Measurements from ENCODE around the gene HDAC9. TPM values are rescaled to one million over a fixed set of nuclear protein-coding genes. Genes with fewer than 3 reads are reported as not detected.

HDAC9 gene
- total RNA-seq, 1 experiment from 2014 or later = 17.1 TPM

DNA sequence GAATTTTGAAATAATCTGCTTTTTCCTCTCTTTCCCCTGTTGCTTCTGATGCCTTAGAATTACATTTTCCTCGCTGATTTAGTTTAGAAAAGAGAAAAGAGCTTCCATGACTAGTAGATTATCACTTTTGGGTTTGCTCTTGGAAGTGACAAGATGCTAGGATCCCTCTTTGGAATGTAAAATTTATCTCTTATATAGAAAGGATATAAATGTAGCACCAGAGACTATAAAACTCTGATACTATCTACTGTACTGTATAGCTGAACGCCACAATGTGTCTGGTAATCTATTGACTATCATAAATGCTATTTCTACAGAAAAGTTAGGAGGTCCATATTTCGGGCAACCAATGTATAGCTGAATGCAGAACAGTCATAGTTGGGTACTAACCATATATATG is 1.1 kb upstream of the HDAC9 start:
- TF ChIP-seq, protein P1, sequence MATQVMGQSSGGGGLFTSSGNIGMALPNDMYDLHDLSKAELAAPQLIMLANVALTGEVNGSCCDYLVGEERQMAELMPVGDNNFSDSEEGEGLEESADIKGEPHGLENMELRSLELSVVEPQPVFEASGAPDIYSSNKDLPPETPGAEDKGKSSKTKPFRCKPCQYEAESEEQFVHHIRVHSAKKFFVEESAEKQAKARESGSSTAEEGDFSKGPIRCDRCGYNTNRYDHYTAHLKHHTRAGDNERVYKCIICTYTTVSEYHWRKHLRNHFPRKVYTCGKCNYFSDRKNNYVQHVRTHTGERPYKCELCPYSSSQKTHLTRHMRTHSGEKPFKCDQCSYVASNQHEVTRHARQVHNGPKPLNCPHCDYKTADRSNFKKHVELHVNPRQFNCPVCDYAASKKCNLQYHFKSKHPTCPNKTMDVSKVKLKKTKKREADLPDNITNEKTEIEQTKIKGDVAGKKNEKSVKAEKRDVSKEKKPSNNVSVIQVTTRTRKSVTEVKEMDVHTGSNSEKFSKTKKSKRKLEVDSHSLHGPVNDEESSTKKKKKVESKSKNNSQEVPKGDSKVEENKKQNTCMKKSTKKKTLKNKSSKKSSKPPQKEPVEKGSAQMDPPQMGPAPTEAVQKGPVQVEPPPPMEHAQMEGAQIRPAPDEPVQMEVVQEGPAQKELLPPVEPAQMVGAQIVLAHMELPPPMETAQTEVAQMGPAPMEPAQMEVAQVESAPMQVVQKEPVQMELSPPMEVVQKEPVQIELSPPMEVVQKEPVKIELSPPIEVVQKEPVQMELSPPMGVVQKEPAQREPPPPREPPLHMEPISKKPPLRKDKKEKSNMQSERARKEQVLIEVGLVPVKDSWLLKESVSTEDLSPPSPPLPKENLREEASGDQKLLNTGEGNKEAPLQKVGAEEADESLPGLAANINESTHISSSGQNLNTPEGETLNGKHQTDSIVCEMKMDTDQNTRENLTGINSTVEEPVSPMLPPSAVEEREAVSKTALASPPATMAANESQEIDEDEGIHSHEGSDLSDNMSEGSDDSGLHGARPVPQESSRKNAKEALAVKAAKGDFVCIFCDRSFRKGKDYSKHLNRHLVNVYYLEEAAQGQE (IDR thresholded peaks at IDR 0.05; ENCODE audit: insufficient read depth in 1 of 2, low read depth in 2 of 2, low read length in 1 of 2) = no peak
- TF ChIP-seq POLR2AphosphoS5 (IDR thresholded peaks at IDR 0.05; ENCODE audit: low read depth, low read length) (no peak), SIN3A (IDR thresholded peaks at IDR 0.05; ENCODE audit: borderline replicate concordance, insufficient read depth, low read depth, low read length) (no peak), CTCF (IDR thresholded peaks at IDR 0.05) (no peak), TCF7L2 (IDR thresholded peaks at IDR 0.05; ENCODE audit: low read depth, low read length) (no peak)
- Histone ChIP-seq H3K9me3 (ENCODE audit: control insufficient read depth, insufficient read depth, low read depth, low read length) (no peaks in the 10 kb centered on the region), H3K4me1 (ENCODE audit: control insufficient read depth, insufficient read depth, low read length) (peaks cover 29% of the 10 kb centered on the region), H3K36me3 (ENCODE audit: control insufficient read depth, insufficient read depth, low read length) (no peaks in the 10 kb centered on the region), H3K27ac (ENCODE audit: low read length) (peak overlapping the region; percentile 67), H3K4me3 (ENCODE audit: low read depth in 2 of 2, low read length in 2 of 2) (no peak overlapping the region), H3K27me3 (ENCODE audit: control insufficient read depth, insufficient read depth, low read length) (no peaks in the 10 kb centered on the region)
- BruUV-seq (replicated peaks) = no TSS peak
- DNase-seq (ENCODE audit: low read depth, low spot score) (no peak), ATAC-seq (no peak)
- in situ Hi-C loops (cut with HindIII; ENCODE audit: low pct_unique_long_range_greater_than_20kb, low sequenced_read_pairs) = no loop called here
- intact Hi-C loops (cut with micrococcal nuclease; ENCODE audit: unreplicated experiment) = loop anchor here (10.0 kb wide), 1 partner anchor 140 kb away; no protein-coding TSS in a partner anchor
- CTCF ChIA-PET = no interaction called here
- POLR2A ChIA-PET = no interaction called here

DNA sequence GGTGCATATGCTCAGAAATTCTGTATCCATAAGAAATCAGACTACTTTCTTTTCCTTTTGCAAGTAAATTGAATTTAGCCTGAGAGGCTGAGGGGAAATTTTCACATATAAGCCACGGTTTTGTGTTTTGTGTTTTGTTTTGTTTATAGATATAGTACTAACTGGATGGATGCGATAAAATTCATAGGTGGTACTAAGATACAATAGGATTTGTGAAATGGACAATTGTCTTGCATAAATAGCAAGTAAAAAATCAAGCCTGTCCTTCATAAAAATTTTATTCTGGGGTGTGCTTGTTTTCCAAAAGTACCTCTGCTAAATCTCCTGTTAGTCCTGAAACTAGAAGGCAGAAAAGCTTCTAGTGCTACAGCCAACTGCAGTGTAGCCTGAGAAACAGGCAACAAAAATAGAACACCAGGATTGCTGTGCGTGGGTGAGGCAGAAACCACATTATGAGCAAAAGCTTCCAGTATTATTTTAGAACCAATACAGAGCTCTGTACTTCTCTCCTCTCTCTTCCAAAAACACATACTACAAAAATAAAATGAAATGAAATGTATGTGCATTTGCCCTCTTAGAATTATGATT is 634 bp upstream of the HDAC9 start:
- Histone ChIP-seq H3K4me1 (ENCODE audit: control insufficient read depth, insufficient read depth, low read length) (peaks cover 29% of the 10 kb centered on the region), H3K36me3 (ENCODE audit: control insufficient read depth, insufficient read depth, low read length) (no peaks in the 10 kb centered on the region), H3K9me3 (ENCODE audit: control insufficient read depth, insufficient read depth, low read depth, low read length) (no peaks in the 10 kb centered on the region), H3K27me3 (ENCODE audit: control insufficient read depth, insufficient read depth, low read length) (no peaks in the 10 kb centered on the region), H3K4me3 (ENCODE audit: low read depth in 2 of 2, low read length in 2 of 2) (peak overlapping the region; percentile 44 to 64; a peak in 3 of 4 replicates), H3K27ac (ENCODE audit: low read length) (peak overlapping the region; percentile 74)
- BruUV-seq (replicated peaks) = no TSS peak
- ATAC-seq (no peak), DNase-seq (ENCODE audit: low read depth, low spot score) (no peak)
- POLR2A ChIA-PET = interaction anchor here (1.4 kb wide), 1 partner anchor 14 kb away, joined by 4 read pairs; no protein-coding TSS in a partner anchor
- intact Hi-C loops (cut with micrococcal nuclease; ENCODE audit: unreplicated experiment) = loop anchor here (10.0 kb wide), 1 partner anchor 140 kb away; no protein-coding TSS in a partner anchor
- CTCF ChIA-PET = no interaction called here
- TF ChIP-seq TCF7L2 (IDR thresholded peaks at IDR 0.05; ENCODE audit: low read depth, low read length) = no peak
- TF ChIP-seq, protein P1 (IDR thresholded peaks at IDR 0.05; ENCODE audit: insufficient read depth in 1 of 2, low read depth in 2 of 2, low read length in 1 of 2) = no peak
- TF ChIP-seq CTCF (IDR thresholded peaks at IDR 0.05) = no peak
- TF ChIP-seq SIN3A (IDR thresholded peaks at IDR 0.05; ENCODE audit: borderline replicate concordance, insufficient read depth, low read depth, low read length) = no peak
- no peak for TF ChIP-seq POLR2AphosphoS5 (IDR thresholded peaks at IDR 0.05; ENCODE audit: low read depth, low read length)
- in situ Hi-C loops (cut with HindIII; ENCODE audit: low pct_unique_long_range_greater_than_20kb, low sequenced_read_pairs) = no loop called here
